ENCODE measurements around the gene CADPS. TPM values are rescaled to one million over a fixed set of nuclear protein-coding genes. Genes with fewer than 3 reads are reported as not detected.

Gene CADPS
- total and polyA plus RNA-seq, 11 donors = 3.6 to 37.8 (median 12.9) TPM

GRCh38 chr3:62376454-62376720, 498.8 kb downstream of the CADPS start:
- TF ChIP-seq POLR2A (IDR thresholded peaks at IDR 0.05) = no peak
- TF ChIP-seq CTCF (IDR thresholded peaks at IDR 0.05) = no peak
- 51 to 58% (median 54%) methylated on average over 3 of the region's 3 CpGs for WGBS, 4 donors
- H3K27ac ChIP-seq = no peak overlapping the region
- DNase-seq (no peak), ATAC-seq (no peak)
- H3K4me3 ChIP-seq = no peak overlapping the region
- no peaks in the 10 kb centered on the region for H3K36me3 ChIP-seq
- H3K4me1 ChIP-seq = peaks cover 0 to 43% (median 7%) of the 10 kb centered on the region in 12 donors
- H3K27me3 ChIP-seq = peaks cover 63 to 100% (median 98%) of the 10 kb centered on the region in 9 donors
- intact Hi-C loops (cut with DNase I) = no loop called here
- H3K9me3 ChIP-seq = no peaks in the 10 kb centered on the region

GRCh38 chr3:62375655-62376453, 499.4 kb downstream of the CADPS start:
- no peaks in the 10 kb centered on the region for H3K36me3 ChIP-seq
- 22 to 27% (median 24%) methylated on average over 14 of the region's 14 CpGs for WGBS, 4 donors
- H3K9me3 ChIP-seq = no peaks in the 10 kb centered on the region
- H3K27me3 ChIP-seq = peaks cover 66 to 100% (median 98%) of the 10 kb centered on the region in 9 donors
- DNase-seq = no peak
- H3K4me3 ChIP-seq = no peak overlapping the region
- no peak for ATAC-seq
- H3K4me1 ChIP-seq = peaks cover 0 to 48% (median 8%) of the 10 kb centered on the region in 12 donors
- intact Hi-C loops (cut with DNase I) = no loop called here
- H3K27ac ChIP-seq = no peak overlapping the region
- TF ChIP-seq CTCF (IDR thresholded peaks at IDR 0.05) (no peak), POLR2A (IDR thresholded peaks at IDR 0.05) (no peak)

GRCh38 chr3:62374341-62375218, 500.6 kb downstream of the CADPS start:
- peaks cover 0 to 60% (median 9%) of the 10 kb centered on the region in 12 donors for H3K4me1 ChIP-seq
- ATAC-seq (no peak), DNase-seq (no peak)
- peak overlapping the region in 8 of 12 donors; percentile 13 to 42 (median 25) for H3K4me3 ChIP-seq
- WGBS, 4 donors = 3 to 4% (median 3%) methylated on average over 30 of the region's 30 CpGs
- H3K27ac ChIP-seq = no peak overlapping the region
- TF ChIP-seq CTCF (IDR thresholded peaks at IDR 0.05) = no peak
- TF ChIP-seq POLR2A (IDR thresholded peaks at IDR 0.05) = no peak
- no peaks in the 10 kb centered on the region for H3K9me3 ChIP-seq
- H3K27me3 ChIP-seq = peaks cover 75 to 100% (median 98%) of the 10 kb centered on the region in 9 donors
- no peaks in the 10 kb centered on the region for H3K36me3 ChIP-seq
- intact Hi-C loops (cut with DNase I) = no loop called here

GRCh38 chr3:62373714-62374333, 501.4 kb downstream of the CADPS start:
- TF ChIP-seq POLR2A (IDR thresholded peaks at IDR 0.05) (no peak), CTCF (IDR thresholded peaks at IDR 0.05) (no peak)

More at GRCh38 chr3:62373714-62374333, 501.4 kb downstream of the CADPS start:
- ATAC-seq (no peak), DNase-seq (no peak)
- H3K4me1 ChIP-seq = peaks cover 0 to 65% (median 11%) of the 10 kb centered on the region in 12 donors
- H3K27ac ChIP-seq = no peak overlapping the region
- peaks cover 77 to 100% (median 98%) of the 10 kb centered on the region in 9 donors for H3K27me3 ChIP-seq
- intact Hi-C loops (cut with DNase I) = no loop called here
- WGBS, 4 donors = 2 to 3% (median 2%) methylated on average over 26 to 47 of the region's 47 CpGs
- H3K9me3 ChIP-seq = no peaks in the 10 kb centered on the region
- H3K4me3 ChIP-seq = peak overlapping the region in 9 of 12 donors; percentile 13 to 42 (median 24)
- no peaks in the 10 kb centered on the region for H3K36me3 ChIP-seq
